Measurements from ENCODE around the gene USP21. TPM values are rescaled to one million over a fixed set of nuclear protein-coding genes. Genes with fewer than 3 reads are reported as not detected.

The USP21 gene
- total and polyA plus RNA-seq, 2 of the 13 experiments (the other 11 are each of a cell fraction or from before 2014, with no cell fraction given): 10.1 to 33.1 TPM

- TF ChIP-seq NFAT5 (CRISPR knock-in tag; IDR thresholded peaks at IDR 0.05): no peak
- no peak for TF ChIP-seq NBN (conservative IDR thresholded peaks at IDR 0.05)
- TF ChIP-seq TEF (CRISPR knock-in tag; IDR thresholded peaks at IDR 0.05): no peak
- TF ChIP-seq JDP2 (CRISPR knock-in tag; IDR thresholded peaks at IDR 0.05; ENCODE audit: borderline replicate concordance): no peak
- TF ChIP-seq STAG1 (CRISPR knock-in tag; IDR thresholded peaks at IDR 0.05): peak; percentile 39
- TF ChIP-seq ATF5 (CRISPR knock-in tag; IDR thresholded peaks at IDR 0.05; ENCODE audit: low read depth): no peak
- TF ChIP-seq ZNF367 (CRISPR knock-in tag; IDR thresholded peaks at IDR 0.05; ENCODE audit: borderline replicate concordance): no peak
- TF ChIP-seq ZFP36L2 (CRISPR knock-in tag; IDR thresholded peaks at IDR 0.05): no peak
- no peak for TF ChIP-seq MAZ (IDR thresholded peaks at IDR 0.05; ENCODE audit: borderline replicate concordance, low read depth, low read length)
- TF ChIP-seq MAZ (CRISPR knock-in tag; IDR thresholded peaks at IDR 0.05; ENCODE audit: low read depth): no peak
- no peak for TF ChIP-seq TBP (CRISPR knock-in tag; IDR thresholded peaks at IDR 0.05)
- TF ChIP-seq ZNF274 (CRISPR knock-in tag; IDR thresholded peaks at IDR 0.05): 0 out of 2 replicates have a peak, but pooled peaks have one; percentile 74
- no peak for TF ChIP-seq TP53 (CRISPR knock-in tag; conservative IDR thresholded peaks at IDR 0.05)
- no peak for TF ChIP-seq AKAP8 (CRISPR knock-in tag; IDR thresholded peaks at IDR 0.05)
- TF ChIP-seq CEBPZ (IDR thresholded peaks at IDR 0.05; ENCODE audit: low read length): no peak
- TF ChIP-seq ZNF234 (CRISPR knock-in tag; conservative IDR thresholded peaks at IDR 0.05): no peak
- TF ChIP-seq SOX13 (IDR thresholded peaks at IDR 0.05): no peak
- no peak for TF ChIP-seq SOX13 (CRISPR knock-in tag; conservative IDR thresholded peaks at IDR 0.05 in 1 of 2, IDR thresholded peaks at IDR 0.05 in 1 of 2)
- TF ChIP-seq HNRNPL (IDR thresholded peaks at IDR 0.05; ENCODE audit: low read depth, low read length): 0 out of 2 replicates have a peak, but pooled peaks have one; percentile 73
- no peak for TF ChIP-seq MIER3 (CRISPR knock-in tag; IDR thresholded peaks at IDR 0.05; ENCODE audit: borderline replicate concordance)
- no peak for TF ChIP-seq ZNF563 (CRISPR knock-in tag; IDR thresholded peaks at IDR 0.05)
Observed at GRCh38 chr1:161198194-161198896, 39.0 kb downstream of the USP21 start (continued).
